Measurements from ENCODE around the gene PTPRC.
A peak's percentile ranks its signal among the peaks of the same experiment; 100 is the strongest.

PTPRC gene

GRCh38 chr1:198699167-198700015 lies 60.6 kb downstream of the PTPRC start:
- peak; percentile 52 to 58 for DNase-seq (ENCODE audit: extremely low read depth in 1 of 2, low read depth in 1 of 2)

- no peak for DNase-seq (ENCODE audit: extremely low read depth in 1 of 2, low read depth in 1 of 2)
Observed at GRCh38 chr1:198700016-198700392, 61.2 kb downstream of the PTPRC start.

GRCh38 chr1:198700396-198700795 lies 61.6 kb downstream of the PTPRC start:
- DNase-seq (ENCODE audit: extremely low read depth in 1 of 2, low read depth in 1 of 2), result no peak

GRCh38 chr1:198701250-198701649 lies 62.4 kb downstream of the PTPRC start:
- DNase-seq (ENCODE audit: extremely low read depth in 1 of 2, low read depth in 1 of 2), result no peak

GRCh38 chr1:198701766-198702539 lies 63.1 kb downstream of the PTPRC start:
- no peak for DNase-seq (ENCODE audit: extremely low read depth in 1 of 2, low read depth in 1 of 2)

GRCh38 chr1:198708761-198709525 lies 70.1 kb downstream of the PTPRC start:
- DNase-seq (ENCODE audit: extremely low read depth in 1 of 2, low read depth in 1 of 2), result no peak

GRCh38 chr1:198711837-198712236 lies 73.0 kb downstream of the PTPRC start:
- no peak for DNase-seq (ENCODE audit: extremely low read depth in 1 of 2, low read depth in 1 of 2)

GRCh38 chr1:198713081-198713480 lies 74.2 kb downstream of the PTPRC start:
- DNase-seq (ENCODE audit: extremely low read depth in 1 of 2, low read depth in 1 of 2), result no peak

GRCh38 chr1:198714271-198714670 lies 75.4 kb downstream of the PTPRC start:
- DNase-seq (ENCODE audit: extremely low read depth in 1 of 2, low read depth in 1 of 2), result no peak

- no peak for DNase-seq (ENCODE audit: extremely low read depth in 1 of 2, low read depth in 1 of 2)
Observed at GRCh38 chr1:198716051-198716450, 77.2 kb downstream of the PTPRC start.

GRCh38 chr1:198717510-198717909 lies 78.7 kb downstream of the PTPRC start:
- DNase-seq (ENCODE audit: extremely low read depth in 1 of 2, low read depth in 1 of 2), result no peak

GRCh38 chr1:198723127-198723526 lies 84.3 kb downstream of the PTPRC start:
- no peak for DNase-seq (ENCODE audit: extremely low read depth in 1 of 2, low read depth in 1 of 2)

- DNase-seq (ENCODE audit: extremely low read depth in 1 of 2, low read depth in 1 of 2), result no peak
Observed at GRCh38 chr1:198725090-198725489, 86.2 kb downstream of the PTPRC start.

- DNase-seq (ENCODE audit: extremely low read depth in 1 of 2, low read depth in 1 of 2), result no peak
Observed at GRCh38 chr1:198726455-198726854, 87.6 kb downstream of the PTPRC start.

GRCh38 chr1:198729195-198729863 lies 90.5 kb downstream of the PTPRC start:
- no peak for DNase-seq (ENCODE audit: extremely low read depth in 1 of 2, low read depth in 1 of 2)

GRCh38 chr1:198730952-198731351 lies 92.1 kb downstream of the PTPRC start:
- no peak for DNase-seq (ENCODE audit: extremely low read depth in 1 of 2, low read depth in 1 of 2)

- DNase-seq (ENCODE audit: extremely low read depth in 1 of 2, low read depth in 1 of 2), result no peak
Observed at GRCh38 chr1:198734323-198735008, 95.6 kb downstream of the PTPRC start.

- no peak for DNase-seq (ENCODE audit: extremely low read depth in 1 of 2, low read depth in 1 of 2)
Observed at GRCh38 chr1:198741744-198742143, 102.9 kb downstream of the PTPRC start.

- no peak for DNase-seq (ENCODE audit: extremely low read depth in 1 of 2, low read depth in 1 of 2)
Observed at GRCh38 chr1:198747127-198747526, 108.3 kb downstream of the PTPRC start.

- no peak for DNase-seq (ENCODE audit: extremely low read depth in 1 of 2, low read depth in 1 of 2)
Observed at GRCh38 chr1:198749279-198749678, 110.4 kb downstream of the PTPRC start.
